Parathyroid adenoma (tissue), 2 donors: ENCODE results near the gene OTOGL.
"Not testable (repeated sequence)": the region's sequence is repeated elsewhere in the genome, so short reads cannot be mapped to it uniquely, and the experiment has no call there.

Source experiments
- H2AFZ ChIP-seq: fragments of 300-600 bp; sonication (generic); one replicate; pipeline ENCODE4 v1.7.0; 2017; ENCODE audit warnings: antibody characterized with exemption, mild to moderate bottlenecking
- H3K27ac ChIP-seq: fragments of 300-600 bp; sonication (generic); one replicate; pipeline ENCODE4 v1.7.0; 2017
- H3K27me3 ChIP-seq: fragments of 300-600 bp; sonication (generic); one replicate; pipeline ENCODE4 v1.7.0; 2017; ENCODE audit warnings: low read length; ENCODE audit not compliant: control insufficient read depth, insufficient read depth
- H3K36me3 ChIP-seq: fragments of 300-600 bp; sonication (generic); one replicate; pipeline ENCODE4 v1.7.0; 2017; ENCODE audit warnings: low read length; ENCODE audit not compliant: control insufficient read depth, insufficient read depth
- H3K4me1 ChIP-seq: fragments of 300-600 bp; sonication (generic); one replicate; pipeline ENCODE4 v1.7.0; 2017; ENCODE audit warnings: control low read depth
- H3K4me2 ChIP-seq: fragments of 300-600 bp; sonication (generic); one replicate; pipeline ENCODE4 v1.7.0; 2017; ENCODE audit warnings: low read length
- H3K4me3 ChIP-seq: fragments of 300-600 bp; sonication (generic); one replicate; pipeline ENCODE4 v1.7.0; 2017; ENCODE audit warnings: low read depth, low read length
- H3K79me2 ChIP-seq: fragments of 300-600 bp; sonication (generic); one replicate; pipeline ENCODE4 v1.7.0; 2017; ENCODE audit warnings: control low read depth
- H3K9ac ChIP-seq: fragments of 300-600 bp; sonication (generic); one replicate; pipeline ENCODE4 v1.7.0; 2017; ENCODE audit warnings: mild to moderate bottlenecking
- H3K9me3 ChIP-seq: fragments of 300-600 bp; sonication (generic); one replicate; pipeline ENCODE4 v1.7.0; 2017; ENCODE audit warnings: low read length; ENCODE audit not compliant: control insufficient read depth
- CTCF ChIP-seq: fragments of 300-600 bp; sonication (generic); IDR thresholded peaks from one replicate; pipeline ENCODE4 v1.7.0; 2017; ENCODE audit warnings: antibody characterized with exemption, mild to moderate bottlenecking
- donor health status: primary hyperparathyroidism.

OTOGL gene

DNA sequence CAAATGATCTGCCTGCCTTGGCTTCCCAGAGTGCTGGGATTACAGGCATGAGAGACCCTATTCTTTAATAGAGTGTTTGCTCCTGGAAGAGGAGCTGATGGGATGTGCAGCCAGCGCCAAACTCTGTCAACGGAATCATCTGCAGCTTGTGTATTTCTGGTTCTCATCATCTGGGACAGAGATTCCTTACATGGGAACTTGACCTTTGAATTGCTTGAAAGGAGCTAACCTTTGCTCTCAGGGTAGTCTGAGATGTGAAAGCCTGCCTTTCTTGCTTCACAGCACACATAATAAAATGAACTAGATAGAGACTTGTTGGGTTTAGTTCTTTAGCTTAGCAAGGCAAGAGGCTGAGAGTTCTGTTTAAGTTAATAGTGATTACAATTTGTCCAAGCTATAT, 120.0 kb downstream of the OTOGL start:
- Histone ChIP-seq H3K36me3 (no peaks in the 10 kb centered on the region), H3K4me1 (no peaks in the 10 kb centered on the region), H3K4me3 (no peak overlapping the region), H3K9me3 (no peaks in the 10 kb centered on the region), H3K27ac (no peak overlapping the region), H3K27me3 (no peaks in the 10 kb centered on the region), H3K4me2 (no peak overlapping the region), H2AFZ (no peak overlapping the region), H3K79me2 (no peaks in the 10 kb centered on the region), H3K9ac (no peak overlapping the region)
- TF ChIP-seq CTCF: no peak

DNA sequence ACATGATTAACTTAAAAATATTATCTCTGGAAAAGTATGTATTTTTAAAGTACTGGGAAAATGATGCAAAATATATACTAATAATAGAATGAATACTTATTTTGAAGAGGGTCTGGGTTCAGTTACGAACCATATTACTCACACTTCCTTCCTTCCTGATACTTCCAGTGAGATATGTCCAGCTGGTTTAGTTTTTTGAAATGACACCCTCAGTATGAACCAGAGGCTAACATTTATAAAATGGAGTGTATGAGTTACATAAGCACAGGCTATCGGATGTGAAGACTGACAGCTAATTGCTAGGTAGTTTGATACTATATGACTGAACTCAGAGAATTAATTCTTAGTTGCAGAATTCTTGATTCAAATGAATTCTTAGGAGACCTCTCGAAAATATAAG, 122.9 kb downstream of the OTOGL start:
- Histone ChIP-seq H3K27me3 (no peaks in the 10 kb centered on the region), H3K27ac (no peak overlapping the region), H3K4me3 (no peak overlapping the region), H3K4me2 (no peak overlapping the region), H3K79me2 (no peaks in the 10 kb centered on the region), H3K36me3 (no peaks in the 10 kb centered on the region), H3K4me1 (no peaks in the 10 kb centered on the region), H2AFZ (no peak overlapping the region), H3K9ac (no peak overlapping the region), H3K9me3 (no peaks in the 10 kb centered on the region)
- TF ChIP-seq CTCF: no peak

GRCh38 chr12:80226576-80226975, 127.2 kb downstream of the OTOGL start:
- TF ChIP-seq CTCF: no peak
- H3K27ac ChIP-seq: no peak overlapping the region
- H3K79me2 ChIP-seq: no peaks in the 10 kb centered on the region
- no peak overlapping the region for H3K9ac ChIP-seq
- H2AFZ ChIP-seq: no peak overlapping the region
- no peaks in the 10 kb centered on the region for H3K4me1 ChIP-seq
- no peak overlapping the region for H3K4me3 ChIP-seq
- H3K4me2 ChIP-seq: no peak overlapping the region
- no peaks in the 10 kb centered on the region for H3K36me3 ChIP-seq
- no peaks in the 10 kb centered on the region for H3K27me3 ChIP-seq
- no peaks in the 10 kb centered on the region for H3K9me3 ChIP-seq

GRCh38 chr12:80227904-80228303, 128.6 kb downstream of the OTOGL start:
- H3K4me2 ChIP-seq, H2AFZ ChIP-seq, H3K79me2 ChIP-seq, H3K27me3 ChIP-seq, H3K9ac ChIP-seq, H3K36me3 ChIP-seq, H3K9me3 ChIP-seq, H3K4me3 ChIP-seq, H3K27ac ChIP-seq, H3K4me1 ChIP-seq: not testable (repeated sequence)

DNA sequence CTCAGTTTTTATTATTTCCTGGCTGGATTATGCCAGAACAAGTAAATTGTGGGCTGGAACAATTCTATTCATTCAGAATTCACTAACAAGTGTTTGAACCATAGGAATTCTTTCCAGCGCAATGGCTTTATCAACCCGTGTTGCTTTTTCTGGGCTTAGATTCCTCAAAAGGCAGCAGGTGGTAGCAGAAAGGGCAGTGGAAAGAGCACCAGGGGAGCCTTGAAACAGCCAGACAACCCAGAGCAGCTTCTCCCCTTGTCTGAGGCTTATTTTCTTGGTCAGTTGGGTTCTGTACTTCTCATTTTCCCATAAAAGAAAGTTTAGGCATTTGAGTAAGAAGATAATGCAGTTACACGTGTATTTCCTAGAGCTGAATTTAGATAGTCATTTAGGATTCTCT, 130.7 kb downstream of the OTOGL start:
- Histone ChIP-seq H3K9me3 (no peaks in the 10 kb centered on the region), H3K27me3 (no peaks in the 10 kb centered on the region), H3K4me1 (no peaks in the 10 kb centered on the region), H3K79me2 (no peaks in the 10 kb centered on the region), H3K4me2 (no peak overlapping the region), H2AFZ (no peak overlapping the region), H3K9ac (no peak overlapping the region), H3K4me3 (no peak overlapping the region), H3K27ac (no peak overlapping the region), H3K36me3 (no peaks in the 10 kb centered on the region)
- TF ChIP-seq CTCF: no peak
